T-helper 1 cell (primary cell): Measurements from ENCODE around the gene MAP4K3.

Source experiments
- DNase-seq, 5 donors: peaks; one replicate each; pipeline ENCODE4 v3.0.0-alpha.2; 2012 to 2020
- total RNA-seq, 4 donors: gene quantifications; one replicate each; lab custom pipeline; 2026; lab: John Stamatoyannopoulos, UW

The MAP4K3 gene
- total RNA-seq: 18.5 to 24.5 (median 22.9) reads per million in 4 donors

GRCh38 chr2:39436592-39437521 is at the start of gene MAP4K3:
Gene MAP4K3 (minus strand): TSS chr2:39437285. CDS start chr2:39436987, 298 bp downstream.
- DNase-seq: peak; percentile 52 to 79 (median 56)

GRCh38 chr2:39486071-39486470 is 49.0 kb upstream of the MAP4K3 start:
- DNase-seq: no peak

DNA sequence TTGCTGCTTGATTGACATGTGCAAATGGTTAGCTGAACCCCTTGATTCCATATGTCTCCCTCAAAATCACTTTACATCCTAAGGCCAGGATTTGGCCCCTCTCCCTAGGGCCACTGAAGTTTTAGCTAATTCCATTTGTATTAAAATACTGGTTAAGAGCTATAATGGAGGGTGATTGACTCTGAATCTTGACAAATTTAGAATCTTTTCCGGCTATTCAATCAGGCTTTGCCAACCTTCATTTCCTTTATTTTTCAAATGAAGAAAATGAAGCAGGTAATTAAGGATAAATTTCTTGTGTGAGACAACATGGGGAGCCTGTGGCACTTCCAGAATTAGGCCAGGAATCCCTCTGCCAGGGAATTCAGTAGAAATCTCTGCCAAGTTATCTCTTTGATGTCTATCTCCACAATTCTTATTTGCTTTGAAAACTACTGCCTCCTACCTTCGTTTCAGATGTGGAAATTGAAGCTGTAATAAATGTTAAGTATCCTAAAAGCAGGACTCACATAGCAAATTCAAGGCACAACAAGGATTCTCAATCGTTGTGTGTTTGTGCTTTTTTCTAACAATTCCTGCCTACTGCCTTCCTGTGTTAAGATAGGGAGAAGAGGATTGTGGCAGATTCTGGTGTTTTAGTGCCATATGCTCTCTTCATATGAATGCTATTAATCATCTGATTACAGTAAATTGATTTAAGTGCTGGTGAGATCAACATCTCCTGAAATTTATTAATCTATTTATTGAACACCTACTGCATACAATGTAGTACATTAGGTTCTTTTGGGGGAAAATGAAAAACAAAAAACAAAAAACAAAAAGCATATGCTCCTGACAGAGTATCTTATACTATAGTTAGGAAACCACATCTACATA is 47.8 kb upstream of the MAP4K3 start:
- no peak for DNase-seq

DNA sequence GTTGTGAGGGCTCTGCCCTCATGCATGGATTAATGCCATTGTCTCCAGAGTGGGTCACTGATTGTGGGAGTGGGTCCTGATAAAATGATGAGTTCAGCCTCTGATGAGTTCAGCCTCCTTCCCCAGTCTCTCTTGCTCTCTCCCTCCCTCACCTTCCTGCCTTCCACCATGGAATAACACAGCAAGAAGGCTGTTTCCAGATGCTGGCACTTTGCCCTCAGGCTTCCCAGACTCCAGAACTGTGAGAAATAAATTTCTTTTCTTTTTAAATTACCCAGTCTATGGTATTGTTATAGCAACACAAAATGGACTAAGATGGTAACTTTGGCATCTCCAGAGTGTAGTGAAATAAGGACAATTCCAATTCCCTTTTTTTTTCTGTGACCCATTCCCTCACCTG is 47.1 kb upstream of the MAP4K3 start:
- DNase-seq: no peak

- no peak for DNase-seq
Measured at GRCh38 chr2:39483534-39483933, 46.4 kb upstream of the MAP4K3 start.

DNA sequence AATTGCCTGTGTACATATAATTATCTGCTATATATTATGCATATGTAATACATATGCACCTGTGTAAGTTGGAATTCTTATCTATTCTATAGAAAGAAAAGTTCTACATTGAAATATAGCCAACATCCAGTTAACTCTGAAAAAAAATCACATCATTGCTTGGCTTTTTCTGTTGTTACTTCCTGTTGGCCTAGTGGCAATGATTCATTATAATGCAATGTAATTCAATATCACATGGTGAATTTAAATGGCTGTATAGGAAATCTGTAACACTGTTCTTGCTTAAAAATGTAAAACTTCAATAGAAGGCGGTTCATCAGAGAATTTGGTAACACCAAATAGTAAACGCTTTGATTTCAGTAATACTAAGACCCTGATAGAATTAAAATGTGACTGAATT is 44.5 kb upstream of the MAP4K3 start:
- no peak for DNase-seq

- no peak for DNase-seq
Measured at GRCh38 chr2:39479696-39480095, 42.6 kb upstream of the MAP4K3 start.

- DNase-seq: no peak
Measured at GRCh38 chr2:39479053-39479670, 42.1 kb upstream of the MAP4K3 start.

- no peak for DNase-seq
Measured at GRCh38 chr2:39476524-39476923, 39.4 kb upstream of the MAP4K3 start.

DNA sequence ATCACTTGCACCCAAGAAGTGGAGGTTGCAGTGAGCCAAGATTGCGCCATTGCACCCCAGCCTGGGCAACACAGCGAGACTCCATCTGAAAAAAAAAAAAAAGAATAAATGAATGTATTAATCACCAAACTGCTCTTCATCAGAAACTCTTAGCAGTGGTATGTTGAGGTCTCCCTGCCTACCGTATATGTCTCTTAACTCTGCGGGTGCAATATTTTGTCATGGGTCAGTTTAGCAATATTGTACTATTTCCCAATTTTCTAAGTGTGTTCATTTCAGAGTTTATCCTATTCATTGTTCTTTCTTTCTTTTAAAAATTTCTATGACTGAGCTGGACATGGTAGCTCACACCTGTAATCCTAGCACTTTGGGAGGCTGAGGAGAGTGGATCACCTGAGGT is 37.9 kb upstream of the MAP4K3 start:
- no peak for DNase-seq

DNA sequence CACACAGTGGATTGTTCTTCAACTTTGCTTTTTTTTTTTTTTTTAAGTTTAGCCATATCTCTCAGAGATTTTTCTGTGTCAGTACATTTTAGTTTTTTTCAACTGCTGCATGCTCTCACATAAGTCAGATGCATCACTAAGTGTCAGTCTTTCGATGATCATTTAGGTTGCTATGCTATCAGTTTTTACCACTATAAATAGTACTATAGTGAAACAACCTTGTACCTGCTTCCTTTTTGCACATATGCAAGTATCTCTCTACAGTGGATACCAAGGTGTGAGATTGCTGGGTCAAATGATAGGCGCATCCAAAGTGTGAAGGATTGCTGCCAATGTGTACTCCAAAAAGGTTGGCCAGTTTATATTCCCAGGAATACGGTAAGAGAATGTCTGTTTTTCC is 33.5 kb upstream of the MAP4K3 start:
- no peak for DNase-seq

- DNase-seq: no peak
Measured at GRCh38 chr2:39469807-39470206, 32.7 kb upstream of the MAP4K3 start.

DNA sequence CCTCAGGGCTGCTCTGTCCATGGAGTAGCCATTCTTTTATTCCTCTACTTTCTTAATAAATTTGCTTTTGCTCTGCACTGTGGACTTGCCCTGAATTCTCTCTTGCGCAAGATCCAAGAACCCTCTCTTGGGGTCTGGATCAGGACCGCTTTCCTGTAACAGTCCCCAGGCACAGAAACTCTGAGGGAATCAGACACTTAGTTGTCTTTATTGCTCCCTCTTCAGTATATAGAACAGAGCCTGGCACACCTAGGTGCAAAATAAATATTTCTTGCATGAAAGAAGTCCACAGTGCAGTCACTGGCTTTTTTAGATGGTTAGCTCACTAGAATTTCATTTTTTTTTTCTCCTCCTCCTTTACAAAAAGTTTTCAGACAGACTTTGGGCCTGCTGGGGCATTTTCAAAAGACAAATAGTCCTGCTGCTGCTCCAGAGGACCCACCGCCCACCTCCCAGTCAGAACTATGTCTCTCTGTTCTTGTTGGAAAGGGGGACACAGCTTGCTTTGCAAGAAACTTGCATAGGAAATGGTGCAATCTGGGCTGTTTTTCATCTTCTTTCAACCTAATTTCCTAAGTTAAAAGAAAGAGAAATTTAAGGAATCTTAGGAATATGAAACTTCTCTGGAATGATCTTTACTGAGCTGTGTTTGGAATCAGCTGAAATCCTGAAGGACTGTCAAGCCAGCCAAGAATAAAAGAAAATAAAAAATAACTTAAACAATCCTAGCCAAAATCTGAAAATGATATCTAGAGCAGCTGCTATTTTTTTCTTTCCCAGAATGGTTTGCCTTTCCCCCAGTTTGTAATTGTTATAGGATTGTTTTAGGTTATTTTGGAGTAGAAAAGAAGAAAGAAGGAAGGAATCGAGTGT is 31.7 kb upstream of the MAP4K3 start:
- no peak for DNase-seq

- no peak for DNase-seq
Measured at GRCh38 chr2:39466311-39466710, 29.2 kb upstream of the MAP4K3 start.

- no peak for DNase-seq
Measured at GRCh38 chr2:39464864-39465263, 27.8 kb upstream of the MAP4K3 start.

- DNase-seq: no peak
Measured at GRCh38 chr2:39455826-39456225, 18.7 kb upstream of the MAP4K3 start.

- DNase-seq: no peak
Measured at GRCh38 chr2:39452396-39452795, 15.3 kb upstream of the MAP4K3 start.

GRCh38 chr2:39451954-39452353 is 14.9 kb upstream of the MAP4K3 start:
- DNase-seq: no peak

- DNase-seq: no peak
Measured at GRCh38 chr2:39448169-39448502, 11.1 kb upstream of the MAP4K3 start.

DNA sequence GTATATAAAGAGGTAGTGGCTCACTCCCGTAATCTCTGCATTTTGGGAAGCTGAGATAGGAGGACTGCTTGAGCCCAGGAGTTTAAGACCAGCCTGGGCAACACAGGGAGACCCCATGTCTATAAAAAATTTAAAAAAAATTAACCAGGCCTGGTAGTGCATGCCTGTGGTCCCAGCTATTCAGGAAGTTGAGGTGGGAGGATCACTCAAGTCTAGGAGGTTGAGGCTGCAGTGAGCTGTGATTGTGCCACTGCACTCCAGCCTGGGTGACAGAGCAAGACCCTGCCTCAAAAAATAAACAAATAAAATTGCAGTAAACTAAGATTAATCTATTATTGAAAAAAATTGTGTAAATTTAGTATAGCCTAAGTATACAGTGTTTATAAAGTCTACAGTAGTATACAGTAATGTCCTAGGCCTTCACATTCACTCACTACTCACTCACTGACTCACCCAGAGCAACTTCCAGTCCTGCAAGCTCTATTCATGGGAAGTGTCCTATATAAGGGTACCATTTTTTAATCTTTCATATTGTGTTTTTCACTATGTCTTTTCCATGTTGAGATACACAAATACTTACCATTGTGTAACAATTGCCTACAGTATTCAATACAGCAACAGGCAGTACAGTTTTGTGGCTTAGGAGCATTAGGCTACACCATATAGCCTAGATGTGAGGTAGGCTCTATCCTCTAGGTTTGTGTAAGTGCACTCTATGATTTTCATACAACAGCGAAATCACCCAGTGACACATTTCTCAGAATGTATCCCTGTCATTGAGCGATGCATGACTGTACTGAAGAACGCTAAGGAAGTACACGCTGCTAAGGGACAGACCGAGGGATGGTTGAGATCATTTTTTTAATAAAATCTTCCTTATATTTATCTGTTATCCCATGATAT is 10.4 kb upstream of the MAP4K3 start:
- no peak for DNase-seq

GRCh38 chr2:39445934-39446333 is 8.8 kb upstream of the MAP4K3 start:
- no peak for DNase-seq
